Stomach (tissue), 4 donors: Measurements from ENCODE around the gene CERK.

Experiments used
- CTCF ChIP-seq, 7 experiments: fragments of 450-650 bp in 4 of 7; fragments of 200-600 bp in 3 of 7; sonication (generic) in 3 of 7; IDR thresholded peaks; one replicate each; pipeline ENCODE4 v1.5.1; 2016 to 2019; ENCODE audit warnings: antibody characterized with exemption in 7 of 7, control low read depth in 2 of 7, mild to moderate bottlenecking in 1 of 7
- POLR2A ChIP-seq, 4 donors: fragments of 450-650 bp; IDR thresholded peaks; one replicate each; pipeline ENCODE4 v1.6.1; 2016; ENCODE audit warnings: antibody characterized with exemption in 4 of 4, control low read depth in 2 of 4, mild to moderate bottlenecking in 1 of 4, moderate library complexity in 1 of 4
- POLR2AphosphoS5 ChIP-seq, 3 donors: sonication (generic); formaldehyde crosslinking; IDR thresholded peaks; one replicate each; pipeline ENCODE4 v1.6.1; 2016; ENCODE audit warnings: antibody characterized with exemption in 3 of 3

- no peak for TF ChIP-seq POLR2A (IDR thresholded peaks at IDR 0.05)
- no peak for TF ChIP-seq CTCF (IDR thresholded peaks at IDR 0.05)
- TF ChIP-seq POLR2AphosphoS5 (IDR thresholded peaks at IDR 0.05): no peak
These were observed 18.0 kb upstream of the CERK start for GRCh38 chr22:46756097-46756496.
